ENCODE results near the gene TRIM59.

TRIM59 gene

GRCh38 chr3:160399125-160400029 is 50.2 kb downstream of the TRIM59 start, which contains the start of the genes IFT80 and SMC4:
IFT80 (minus strand) TSS chr3:160399225; CDS start chr3:160384600, 14,625 bp downstream.
SMC4 (plus strand) TSS chr3:160399650; CDS start chr3:160400827, 1,177 bp downstream.
- peak; percentile 92 to 95 (median 93) for DNase-seq
- H3K36me3 ChIP-seq (ENCODE audit: control insufficient read depth, insufficient read depth, low read length) = no peaks in the 10 kb centered on the region
- H3K27ac ChIP-seq (ENCODE audit: insufficient read depth, low read length, poor library complexity, severe bottlenecking) = peak within 1 kb of the TSS; percentile 91
- H3K4me3 ChIP-seq (ENCODE audit: insufficient read depth, low read depth, low read length, poor library complexity, severe bottlenecking) = peak within 1 kb of the TSS; percentile 93
- H3K9me3 ChIP-seq (ENCODE audit: control insufficient read depth, low read length) = no peaks in the 10 kb centered on the region
- peaks cover 4% of the 10 kb centered on the region for H3K27me3 ChIP-seq (replicated peaks; ENCODE audit: control insufficient read depth, insufficient read depth, low read length, poor library complexity, severe bottlenecking)
- H3K4me1 ChIP-seq (ENCODE audit: control insufficient read depth, insufficient read depth, low read length, poor library complexity, severe bottlenecking) = peaks cover 12% of the 10 kb centered on the region

DNA sequence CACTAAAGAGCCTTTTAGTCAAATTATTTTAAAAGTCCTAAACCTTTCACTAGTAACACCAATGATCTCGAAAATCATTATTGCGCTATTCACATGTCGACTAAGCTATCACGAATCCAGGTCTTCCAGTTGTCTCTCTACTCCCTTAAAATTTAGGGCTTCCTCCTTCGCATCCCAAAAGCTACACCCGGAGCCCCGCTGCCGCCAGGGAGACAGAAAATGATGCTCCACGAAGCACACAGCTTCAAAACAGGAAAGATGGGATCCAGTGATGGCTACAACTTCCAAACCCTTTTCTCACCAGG is 50.8 kb downstream of the TRIM59 start:
- DNase-seq = no peak
- peaks cover 12% of the 10 kb centered on the region for H3K4me1 ChIP-seq (ENCODE audit: control insufficient read depth, insufficient read depth, low read length, poor library complexity, severe bottlenecking)
- peak overlapping the region; percentile 91 for H3K27ac ChIP-seq (ENCODE audit: insufficient read depth, low read length, poor library complexity, severe bottlenecking)
- peak overlapping the region; percentile 93 for H3K4me3 ChIP-seq (ENCODE audit: insufficient read depth, low read depth, low read length, poor library complexity, severe bottlenecking)
- peaks cover 1% of the 10 kb centered on the region for H3K27me3 ChIP-seq (replicated peaks; ENCODE audit: control insufficient read depth, insufficient read depth, low read length, poor library complexity, severe bottlenecking)
- no peaks in the 10 kb centered on the region for H3K9me3 ChIP-seq (ENCODE audit: control insufficient read depth, low read length)
- H3K36me3 ChIP-seq (ENCODE audit: control insufficient read depth, insufficient read depth, low read length) = no peaks in the 10 kb centered on the region

- Histone ChIP-seq H3K27ac (ENCODE audit: insufficient read depth, low read length, poor library complexity, severe bottlenecking) (no peak overlapping the region), H3K9me3 (ENCODE audit: control insufficient read depth, low read length) (no peaks in the 10 kb centered on the region), H3K27me3 (replicated peaks; ENCODE audit: control insufficient read depth, insufficient read depth, low read length, poor library complexity, severe bottlenecking) (no peaks in the 10 kb centered on the region), H3K36me3 (ENCODE audit: control insufficient read depth, insufficient read depth, low read length) (no peaks in the 10 kb centered on the region), H3K4me3 (ENCODE audit: insufficient read depth, low read depth, low read length, poor library complexity, severe bottlenecking) (no peak overlapping the region), H3K4me1 (ENCODE audit: control insufficient read depth, insufficient read depth, low read length, poor library complexity, severe bottlenecking) (peaks cover 7% of the 10 kb centered on the region)
- DNase-seq = no peak
These were observed 54.3 kb downstream of the TRIM59 start for GRCh38 chr3:160395297-160395696.

GRCh38 chr3:160394009-160394392 is 55.6 kb downstream of the TRIM59 start:
- no peak for DNase-seq
- H3K4me1 ChIP-seq (ENCODE audit: control insufficient read depth, insufficient read depth, low read length, poor library complexity, severe bottlenecking) = peaks cover 7% of the 10 kb centered on the region
- H3K27me3 ChIP-seq (replicated peaks; ENCODE audit: control insufficient read depth, insufficient read depth, low read length, poor library complexity, severe bottlenecking) = no peaks in the 10 kb centered on the region
- no peak overlapping the region for H3K4me3 ChIP-seq (ENCODE audit: insufficient read depth, low read depth, low read length, poor library complexity, severe bottlenecking)
- H3K36me3 ChIP-seq (ENCODE audit: control insufficient read depth, insufficient read depth, low read length) = no peaks in the 10 kb centered on the region
- H3K27ac ChIP-seq (ENCODE audit: insufficient read depth, low read length, poor library complexity, severe bottlenecking) = no peak overlapping the region
- H3K9me3 ChIP-seq (ENCODE audit: control insufficient read depth, low read length) = no peaks in the 10 kb centered on the region

GRCh38 chr3:160393346-160394008 is 56.1 kb downstream of the TRIM59 start:
- Histone ChIP-seq H3K9me3 (ENCODE audit: control insufficient read depth, low read length) (no peaks in the 10 kb centered on the region), H3K36me3 (ENCODE audit: control insufficient read depth, insufficient read depth, low read length) (no peaks in the 10 kb centered on the region), H3K27me3 (replicated peaks; ENCODE audit: control insufficient read depth, insufficient read depth, low read length, poor library complexity, severe bottlenecking) (no peaks in the 10 kb centered on the region), H3K4me3 (ENCODE audit: insufficient read depth, low read depth, low read length, poor library complexity, severe bottlenecking) (no peak overlapping the region), H3K27ac (ENCODE audit: insufficient read depth, low read length, poor library complexity, severe bottlenecking) (no peak overlapping the region), H3K4me1 (ENCODE audit: control insufficient read depth, insufficient read depth, low read length, poor library complexity, severe bottlenecking) (peaks cover 3% of the 10 kb centered on the region)
- no peak for DNase-seq

DNA sequence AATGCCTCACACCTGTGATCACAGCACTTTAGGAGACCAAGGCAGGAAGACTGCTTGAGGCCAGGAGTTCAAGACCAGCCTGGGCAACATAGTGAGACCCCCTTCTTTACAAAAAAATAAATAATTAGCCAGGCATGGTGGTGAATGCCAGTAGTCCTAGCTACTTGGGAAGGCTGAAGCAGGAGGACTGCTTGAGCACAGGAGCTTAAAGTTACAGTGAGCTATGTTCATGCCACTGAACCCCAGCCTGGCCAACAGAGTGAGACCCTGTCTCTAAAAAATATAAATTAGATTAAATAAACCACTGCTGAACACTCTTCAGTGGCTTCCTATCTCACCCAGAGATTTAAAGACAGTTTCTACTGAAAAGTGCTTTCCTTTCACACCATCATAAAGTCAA is 56.8 kb downstream of the TRIM59 start:
- no peaks in the 10 kb centered on the region for H3K36me3 ChIP-seq (ENCODE audit: control insufficient read depth, insufficient read depth, low read length)
- no peak for DNase-seq
- no peak overlapping the region for H3K4me3 ChIP-seq (ENCODE audit: insufficient read depth, low read depth, low read length, poor library complexity, severe bottlenecking)
- no peaks in the 10 kb centered on the region for H3K4me1 ChIP-seq (ENCODE audit: control insufficient read depth, insufficient read depth, low read length, poor library complexity, severe bottlenecking)
- no peak overlapping the region for H3K27ac ChIP-seq (ENCODE audit: insufficient read depth, low read length, poor library complexity, severe bottlenecking)
- no peaks in the 10 kb centered on the region for H3K9me3 ChIP-seq (ENCODE audit: control insufficient read depth, low read length)
- no peaks in the 10 kb centered on the region for H3K27me3 ChIP-seq (replicated peaks; ENCODE audit: control insufficient read depth, insufficient read depth, low read length, poor library complexity, severe bottlenecking)

DNA sequence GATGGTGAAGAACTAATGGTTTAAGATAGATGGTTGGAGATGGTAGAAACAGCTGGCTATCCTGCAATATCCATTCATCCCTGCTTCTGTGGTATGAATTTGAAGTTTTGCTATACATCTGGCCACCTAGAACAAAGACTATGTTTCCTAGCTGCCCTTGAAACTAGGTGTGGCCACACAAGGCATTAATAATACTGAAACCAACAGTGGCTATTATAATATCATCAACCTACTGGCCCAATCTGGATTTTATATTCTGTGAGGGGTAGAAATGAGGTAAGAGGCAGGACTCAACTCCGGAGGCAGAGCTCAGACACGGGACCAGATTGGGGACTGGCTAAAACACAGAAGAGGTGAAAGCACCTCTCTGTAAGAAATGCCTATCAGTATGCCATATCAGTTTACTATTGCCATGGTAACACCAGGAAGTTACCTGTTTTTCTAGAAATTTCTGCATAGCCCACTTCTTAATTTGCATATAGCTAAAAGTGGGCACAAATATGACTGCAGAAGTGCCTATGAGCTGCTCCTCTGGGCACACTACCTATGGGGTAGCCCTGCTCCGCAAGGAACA is 58.9 kb downstream of the TRIM59 start:
- DNase-seq = no peak
- H3K27ac ChIP-seq (ENCODE audit: insufficient read depth, low read length, poor library complexity, severe bottlenecking) = no peak overlapping the region
- H3K36me3 ChIP-seq (ENCODE audit: control insufficient read depth, insufficient read depth, low read length) = no peaks in the 10 kb centered on the region
- no peak overlapping the region for H3K4me3 ChIP-seq (ENCODE audit: insufficient read depth, low read depth, low read length, poor library complexity, severe bottlenecking)
- no peaks in the 10 kb centered on the region for H3K9me3 ChIP-seq (ENCODE audit: control insufficient read depth, low read length)
- no peaks in the 10 kb centered on the region for H3K27me3 ChIP-seq (replicated peaks; ENCODE audit: control insufficient read depth, insufficient read depth, low read length, poor library complexity, severe bottlenecking)
- H3K4me1 ChIP-seq (ENCODE audit: control insufficient read depth, insufficient read depth, low read length, poor library complexity, severe bottlenecking) = no peaks in the 10 kb centered on the region

All from effector memory CD4-positive, alpha-beta T cell (primary cell).